ENCODE results near the gene NPW. TPM values are rescaled to one million over a fixed set of nuclear protein-coding genes. Genes with fewer than 3 reads are reported as not detected.
A peak's percentile ranks its signal among the peaks of the same experiment; 100 is the strongest.

NPW gene
- total and polyA plus RNA-seq, 2 experiments from 2014 or later, result 3.3 to 38.6 TPM

GRCh38 chr16:2006317-2006716 is 13.3 kb upstream of the NPW start:
- no peak for TF ChIP-seq CTCF (IDR thresholded peaks at IDR 0.05; ENCODE audit: low read depth, low read length)
- H3K4me3 ChIP-seq, result no peak overlapping the region
- no peaks in the 10 kb centered on the region for H3K27me3 ChIP-seq
- DNase-seq (ENCODE audit: low read depth in 1 of 2, low spot score in 1 of 2), result no peak
- peaks cover 12% of the 10 kb centered on the region for H3K36me3 ChIP-seq
- H3K27ac ChIP-seq, result no peak overlapping the region
- no peaks in the 10 kb centered on the region for H3K9me3 ChIP-seq (ENCODE audit: low read depth)
- H3K4me1 ChIP-seq (ENCODE audit: low read depth), result peaks cover 23% of the 10 kb centered on the region

- no peak overlapping the region for H3K4me3 ChIP-seq
Observed at GRCh38 chr16:2007081-2007836, 12.3 kb upstream of the NPW start.

GRCh38 chr16:2008009-2008526 is 11.5 kb upstream of the NPW start:
- H3K9me3 ChIP-seq (ENCODE audit: low read depth), result no peaks in the 10 kb centered on the region
- H3K4me3 ChIP-seq, result peak overlapping the region; percentile 92
- H3K36me3 ChIP-seq, result peaks cover 3% of the 10 kb centered on the region
- peaks cover 23% of the 10 kb centered on the region for H3K4me1 ChIP-seq (ENCODE audit: low read depth)
- TF ChIP-seq CTCF (IDR thresholded peaks at IDR 0.05; ENCODE audit: low read depth, low read length), result no peak
- H3K27me3 ChIP-seq, result no peaks in the 10 kb centered on the region
- DNase-seq (ENCODE audit: low read depth in 1 of 2, low spot score in 1 of 2), result peak in 1 of 2 donors; percentile 72
- H3K27ac ChIP-seq, result no peak overlapping the region

More at GRCh38 chr16:2007081-2007836, 12.3 kb upstream of the NPW start:
- Histone ChIP-seq H3K27ac (no peak overlapping the region), H3K27me3 (no peaks in the 10 kb centered on the region), H3K36me3 (peaks cover 3% of the 10 kb centered on the region), H3K4me1 (ENCODE audit: low read depth) (peaks cover 23% of the 10 kb centered on the region), H3K9me3 (ENCODE audit: low read depth) (no peaks in the 10 kb centered on the region)
- TF ChIP-seq CTCF (IDR thresholded peaks at IDR 0.05; ENCODE audit: low read depth, low read length), result no peak
- no peak for DNase-seq (ENCODE audit: low read depth in 1 of 2, low spot score in 1 of 2)

GRCh38 chr16:2008631-2009163 is 10.9 kb upstream of the NPW start:
- DNase-seq (ENCODE audit: low read depth in 1 of 2, low spot score in 1 of 2), result peak in 1 of 2 donors; percentile 58
- TF ChIP-seq CTCF (IDR thresholded peaks at IDR 0.05; ENCODE audit: low read depth, low read length), result no peak
- peak overlapping the region; percentile 85 for H3K27ac ChIP-seq
- H3K4me3 ChIP-seq, result peak overlapping the region; percentile 92
- H3K9me3 ChIP-seq (ENCODE audit: low read depth), result no peaks in the 10 kb centered on the region
- peaks cover 23% of the 10 kb centered on the region for H3K4me1 ChIP-seq (ENCODE audit: low read depth)
- no peaks in the 10 kb centered on the region for H3K27me3 ChIP-seq
- H3K36me3 ChIP-seq, result no peaks in the 10 kb centered on the region

GRCh38 chr16:2009164-2009711 is 10.3 kb upstream of the NPW start:
- DNase-seq (ENCODE audit: low read depth in 1 of 2, low spot score in 1 of 2), result no peak
- H3K27me3 ChIP-seq, result no peaks in the 10 kb centered on the region
- peak overlapping the region; percentile 85 for H3K27ac ChIP-seq
- H3K4me1 ChIP-seq (ENCODE audit: low read depth), result peaks cover 20% of the 10 kb centered on the region
- no peaks in the 10 kb centered on the region for H3K36me3 ChIP-seq
- H3K9me3 ChIP-seq (ENCODE audit: low read depth), result no peaks in the 10 kb centered on the region
- TF ChIP-seq CTCF (IDR thresholded peaks at IDR 0.05; ENCODE audit: low read depth, low read length), result no peak
- H3K4me3 ChIP-seq, result peak overlapping the region; percentile 92

Measured in cardiac muscle cell (in vitro differentiated cells and primary cell).